Epithelial cell of prostate (primary cell): ENCODE results near the gene RABL2A.
"Not testable (repeated sequence)": the region's sequence is repeated elsewhere in the genome, so short reads cannot be mapped to it uniquely, and the experiment has no call there.

ENCODE experiments used
- DNase-seq: peaks from one replicate; pipeline ENCODE4 v3.0.0-alpha.2; 2011; ENCODE audit warnings: low read depth, low spot score
- H3K27ac ChIP-seq: fragments of 450-650 bp; 2 replicates; pipeline ENCODE4 v1.5.1; 2017; ENCODE audit warnings: mild to moderate bottlenecking

The RABL2A gene

GRCh38 chr2:113626616-113627330, at the start of gene RABL2A:
TSS of gene RABL2A (plus strand) at chr2:113627266. CDS start at chr2:113628607, 1,341 bp downstream.
- peak; percentile 31 for DNase-seq
- not testable (repeated sequence) for H3K27ac ChIP-seq

- DNase-seq, H3K27ac ChIP-seq: not testable (repeated sequence)
Measured at GRCh38 chr2:113578508-113578907, 48.6 kb upstream of the RABL2A start.

- not testable (repeated sequence) for DNase-seq, H3K27ac ChIP-seq
Measured at GRCh38 chr2:113582473-113582872, 44.6 kb upstream of the RABL2A start.

- H3K27ac ChIP-seq, DNase-seq: not testable (repeated sequence)
Measured at GRCh38 chr2:113583521-113584225, 43.4 kb upstream of the RABL2A start.

- H3K27ac ChIP-seq, DNase-seq: not testable (repeated sequence)
Measured at GRCh38 chr2:113584311-113585092, 42.6 kb upstream of the RABL2A start.

- not testable (repeated sequence) for DNase-seq, H3K27ac ChIP-seq
Measured at GRCh38 chr2:113587201-113587600, 39.9 kb upstream of the RABL2A start.

GRCh38 chr2:113589591-113589990, 37.5 kb upstream of the RABL2A start:
- not testable (repeated sequence) for DNase-seq, H3K27ac ChIP-seq

- DNase-seq, H3K27ac ChIP-seq: not testable (repeated sequence)
Measured at GRCh38 chr2:113591926-113592325, 35.1 kb upstream of the RABL2A start.

GRCh38 chr2:113593280-113593679, 33.8 kb upstream of the RABL2A start:
- not testable (repeated sequence) for DNase-seq

GRCh38 chr2:113595725-113596124, 31.3 kb upstream of the RABL2A start:
- not testable (repeated sequence) for H3K27ac ChIP-seq, DNase-seq

More at GRCh38 chr2:113593280-113593679, 33.8 kb upstream of the RABL2A start:
- H3K27ac ChIP-seq: not testable (repeated sequence)

GRCh38 chr2:113597164-113597563, 29.9 kb upstream of the RABL2A start:
- not testable (repeated sequence) for DNase-seq, H3K27ac ChIP-seq

- not testable (repeated sequence) for DNase-seq, H3K27ac ChIP-seq
Measured at GRCh38 chr2:113597572-113597971, 29.5 kb upstream of the RABL2A start.

- DNase-seq, H3K27ac ChIP-seq: not testable (repeated sequence)
Measured at GRCh38 chr2:113598180-113598579, 28.9 kb upstream of the RABL2A start.

- not testable (repeated sequence) for DNase-seq, H3K27ac ChIP-seq
Measured at GRCh38 chr2:113598738-113599137, 28.3 kb upstream of the RABL2A start.

- DNase-seq, H3K27ac ChIP-seq: not testable (repeated sequence)
Measured at GRCh38 chr2:113599208-113599607, 27.9 kb upstream of the RABL2A start.

- not testable (repeated sequence) for DNase-seq, H3K27ac ChIP-seq
Measured at GRCh38 chr2:113602040-113602769, 24.9 kb upstream of the RABL2A start.

- no peak for DNase-seq
- peak overlapping the region; percentile 53 for H3K27ac ChIP-seq
Measured at GRCh38 chr2:113602869-113603466, 24.1 kb upstream of the RABL2A start.

- H3K27ac ChIP-seq: peak overlapping the region; percentile 53
- DNase-seq: peak; percentile 77
Measured at GRCh38 chr2:113603467-113604084, 23.5 kb upstream of the RABL2A start.

GRCh38 chr2:113604085-113604477, 23.0 kb upstream of the RABL2A start:
- peak overlapping the region; percentile 53 for H3K27ac ChIP-seq
- DNase-seq: peak; percentile 70
